CMK (cell line): ENCODE data around the gene DNAH8.

Source experiments
- DNase-seq: peaks from one replicate; pipeline ENCODE4 v3.0.0-alpha.2; 2010; ENCODE audit warnings: low read depth

DNAH8 gene

DNA sequence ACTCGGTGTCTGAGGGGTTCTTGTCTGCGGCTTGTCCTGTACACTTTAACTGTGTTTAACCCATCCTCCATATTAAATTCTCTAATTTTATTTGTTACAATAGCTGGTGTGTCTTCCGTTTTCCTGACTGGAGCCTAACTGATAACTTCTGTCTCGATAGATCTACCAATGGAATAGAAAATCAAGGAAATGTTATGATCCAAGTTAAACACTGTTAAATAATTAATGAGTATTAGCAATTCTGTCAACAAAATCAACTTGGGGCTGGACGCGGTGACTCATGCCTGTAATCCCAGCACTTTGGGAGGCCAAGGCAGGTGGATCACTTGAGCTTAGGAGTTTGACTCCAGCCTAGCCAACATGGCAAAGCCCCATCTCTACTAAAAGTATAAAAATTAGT, 81.7 kb downstream of the DNAH8 start:
- no peak for DNase-seq

- DNase-seq, result no peak
Measured at GRCh38 chr6:38797391-38797790, 82.3 kb downstream of the DNAH8 start.

- no peak for DNase-seq
Measured at GRCh38 chr6:38799529-38800184, 84.5 kb downstream of the DNAH8 start.

DNA sequence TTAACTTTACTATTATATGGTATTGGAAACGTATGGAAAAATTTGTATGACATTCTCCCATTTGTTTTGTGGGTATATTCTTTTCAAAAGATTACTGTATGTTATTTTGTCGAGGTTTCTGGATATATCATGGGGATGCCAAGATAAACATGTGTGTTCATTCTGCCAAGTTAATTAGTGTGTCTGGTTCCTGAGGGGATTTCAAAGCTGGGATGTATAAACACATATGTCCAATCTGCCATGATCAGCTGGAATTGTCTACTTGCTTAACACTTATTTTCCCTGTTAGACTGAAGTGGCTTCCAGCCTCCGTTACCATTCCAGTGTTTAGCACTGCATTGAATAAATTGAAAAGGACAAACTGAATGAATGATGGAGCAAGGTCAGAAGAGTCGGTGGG, 86.2 kb downstream of the DNAH8 start:
- DNase-seq, result no peak

DNA sequence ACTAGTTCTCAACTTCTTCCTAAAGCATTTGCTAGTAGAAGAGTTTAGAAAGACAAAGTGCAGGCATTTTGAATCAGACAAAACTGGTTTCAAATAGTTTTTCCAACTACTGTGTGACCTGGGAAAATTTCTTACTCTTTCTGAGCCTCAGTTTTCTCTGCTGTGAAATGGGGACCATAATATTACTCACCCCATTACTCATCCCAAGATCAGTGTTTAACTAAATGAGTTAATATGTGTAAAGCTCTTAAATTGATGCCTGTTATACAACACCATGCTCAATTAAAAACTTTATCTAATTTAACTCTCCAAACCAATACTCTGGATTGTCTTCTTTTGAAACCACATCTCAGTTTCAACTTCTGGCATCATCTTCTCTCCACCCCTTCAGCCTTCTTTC, 87.4 kb downstream of the DNAH8 start:
- no peak for DNase-seq

- DNase-seq, result no peak
Measured at GRCh38 chr6:38803129-38803528, 88.0 kb downstream of the DNAH8 start.

- DNase-seq, result no peak
Measured at GRCh38 chr6:38804358-38804757, 89.2 kb downstream of the DNAH8 start.

DNA sequence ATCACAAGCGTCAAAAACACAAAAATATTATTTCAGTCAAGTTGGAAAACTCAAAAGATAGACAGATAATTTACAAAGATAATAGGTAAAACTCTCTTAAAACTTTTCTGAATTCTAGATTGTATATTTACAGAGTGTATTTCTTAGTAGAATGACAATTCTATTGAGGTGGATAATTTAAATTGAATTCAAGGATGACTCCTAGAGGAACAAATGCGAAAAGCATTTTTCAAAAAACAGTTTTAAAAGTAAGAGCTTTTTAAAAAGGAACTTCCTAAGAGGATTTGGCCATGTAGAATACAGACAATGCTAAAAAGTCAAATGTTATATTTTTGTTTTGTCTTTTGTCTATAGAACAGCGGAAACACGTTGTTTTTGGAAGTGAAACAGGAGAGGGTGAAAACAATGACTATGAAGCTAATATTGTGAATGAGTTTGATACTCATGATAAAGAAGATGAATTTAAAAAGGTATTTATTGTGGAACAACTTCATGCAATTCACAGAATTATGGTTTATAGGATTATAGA, 90.1 kb downstream of the DNAH8 start:
- DNase-seq, result no peak

DNA sequence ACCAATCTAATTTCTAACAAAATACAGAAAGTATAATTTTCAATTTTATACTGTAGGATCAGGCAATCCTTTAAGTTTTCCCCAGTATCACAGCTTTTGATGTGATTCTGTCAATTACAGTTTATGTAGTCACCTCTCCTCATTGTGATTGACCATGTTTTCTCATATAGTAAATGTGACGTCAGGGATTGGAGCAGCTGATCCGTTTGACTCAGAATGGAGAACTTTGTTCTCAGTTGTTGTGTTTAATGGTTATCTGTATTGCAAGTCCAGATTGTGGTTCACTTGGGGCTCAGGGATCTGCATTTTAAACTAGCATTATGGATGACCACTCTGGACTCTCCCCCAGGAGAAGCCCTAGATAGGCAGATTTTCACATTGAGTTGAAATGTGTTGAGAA, 90.6 kb downstream of the DNAH8 start:
- no peak for DNase-seq

DNA sequence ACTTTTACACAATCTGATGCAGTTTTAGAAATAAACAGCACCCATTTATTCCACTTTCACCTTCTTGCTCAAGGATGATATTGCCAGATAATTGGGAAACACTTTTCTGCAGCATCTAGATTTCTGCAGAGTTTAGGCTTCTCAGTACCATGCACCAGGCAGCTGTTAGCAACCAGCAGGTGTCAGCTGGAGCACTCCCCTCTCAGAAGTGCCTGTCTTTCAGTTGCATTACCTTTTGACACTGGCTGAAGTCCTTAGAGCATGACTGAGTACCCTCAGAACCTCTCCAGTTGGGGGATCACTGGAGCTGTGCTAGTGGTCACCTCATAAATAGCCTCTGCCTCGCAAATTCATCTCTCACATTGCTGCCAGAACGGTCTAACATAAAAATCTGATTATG, 91.2 kb downstream of the DNAH8 start:
- no peak for DNase-seq

- no peak for DNase-seq
Measured at GRCh38 chr6:38806833-38807232, 91.7 kb downstream of the DNAH8 start.

- DNase-seq, result no peak
Measured at GRCh38 chr6:38808039-38808438, 92.9 kb downstream of the DNAH8 start.

GRCh38 chr6:38813041-38813823, 98.1 kb downstream of the DNAH8 start:
- DNase-seq, result no peak

GRCh38 chr6:38814761-38815160, 99.7 kb downstream of the DNAH8 start:
- DNase-seq, result no peak

DNA sequence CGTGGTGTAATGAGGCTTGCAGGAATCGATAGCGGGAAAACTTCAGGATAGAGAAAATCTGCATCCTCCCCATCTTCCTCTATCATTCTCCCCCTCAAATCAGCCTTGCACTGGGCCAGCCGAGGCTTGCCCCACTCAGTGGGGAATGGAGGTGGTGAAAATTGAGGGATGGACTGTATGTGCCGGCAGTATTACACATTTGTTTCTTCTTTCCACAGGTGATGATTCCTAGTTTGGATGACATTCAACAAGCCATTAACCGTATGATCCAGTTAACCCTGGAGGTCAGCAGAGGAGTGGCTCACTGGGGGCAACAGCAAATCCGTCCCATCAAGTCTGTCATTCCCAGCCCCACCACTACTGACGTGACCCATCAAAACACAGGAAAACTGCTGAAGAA, 100.1 kb downstream of the DNAH8 start:
- DNase-seq, result no peak

- DNase-seq, result no peak
Measured at GRCh38 chr6:38818691-38819090, 103.6 kb downstream of the DNAH8 start.

DNA sequence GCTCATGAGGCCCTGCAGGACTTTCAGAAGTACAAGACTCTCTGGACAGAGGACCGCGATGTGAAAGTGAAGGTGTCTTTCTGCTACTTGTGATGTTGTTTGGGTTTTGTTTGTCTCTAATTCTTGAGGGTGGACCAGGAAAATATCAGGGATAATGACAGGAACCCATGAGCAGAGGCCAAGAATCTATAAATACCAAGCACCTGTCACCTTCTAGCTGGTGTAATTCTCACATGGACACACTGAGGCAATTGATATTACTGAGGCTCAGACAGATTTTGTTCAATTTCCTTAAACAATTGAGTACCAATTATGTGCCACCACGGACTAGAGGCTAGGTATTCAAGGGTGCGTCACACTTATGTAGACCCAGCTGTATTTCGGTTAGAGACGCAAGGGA, 107.9 kb downstream of the DNAH8 start:
- no peak for DNase-seq

DNA sequence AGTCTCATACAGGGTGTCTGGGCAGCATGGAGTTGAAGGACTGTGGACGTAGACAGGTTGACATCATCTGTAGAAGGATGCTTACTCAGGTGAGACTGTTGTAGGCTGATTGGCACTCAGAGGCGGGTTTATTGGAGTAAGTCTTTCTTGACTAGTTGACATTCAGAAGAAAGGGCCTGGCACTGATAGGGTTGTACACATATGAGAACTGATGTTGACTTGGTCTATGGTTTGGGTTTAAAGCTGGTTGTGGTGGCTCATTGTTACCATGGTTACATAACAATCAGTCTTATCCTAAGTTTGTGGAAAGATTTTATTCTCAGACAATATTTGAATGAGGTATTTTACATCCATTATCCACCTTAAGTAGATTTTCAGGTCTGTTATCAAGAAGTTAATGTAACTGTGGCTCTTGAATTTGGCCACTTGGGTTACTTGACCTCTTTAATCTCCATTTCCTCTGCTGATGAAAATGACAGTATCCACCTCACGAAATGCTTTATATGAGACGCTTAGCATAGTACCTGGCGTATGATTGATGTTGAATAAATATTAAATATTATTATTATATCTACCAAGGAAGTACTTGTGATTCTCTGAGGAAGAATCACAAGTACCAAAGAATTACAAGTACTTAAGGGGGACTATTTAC, 109.3 kb downstream of the DNAH8 start:
- no peak for DNase-seq

DNA sequence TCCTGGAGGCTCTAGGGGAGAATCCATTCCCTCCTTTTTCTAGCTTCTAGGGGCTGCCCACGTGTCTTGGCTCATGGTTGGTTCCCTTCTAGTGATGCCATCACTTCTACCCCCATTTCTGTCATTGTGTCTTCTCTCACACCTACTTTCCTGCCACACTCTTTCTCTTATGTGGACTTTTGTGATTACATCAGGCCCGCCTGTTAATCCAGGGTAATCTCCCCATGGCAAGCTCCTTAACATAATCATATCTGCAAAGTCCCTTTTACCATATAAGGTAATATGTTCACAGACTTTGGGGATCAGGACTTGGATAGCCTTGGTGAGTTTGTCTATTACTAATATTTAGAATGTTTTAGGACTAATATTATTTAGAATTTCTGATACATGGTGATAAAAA, 111.9 kb downstream of the DNAH8 start:
- DNase-seq, result no peak

- no peak for DNase-seq
Measured at GRCh38 chr6:38831865-38832264, 116.8 kb downstream of the DNAH8 start.

- DNase-seq, result no peak
Measured at GRCh38 chr6:38833320-38833719, 118.2 kb downstream of the DNAH8 start.

GRCh38 chr6:38836585-38836984, 121.5 kb downstream of the DNAH8 start:
- no peak for DNase-seq

DNA sequence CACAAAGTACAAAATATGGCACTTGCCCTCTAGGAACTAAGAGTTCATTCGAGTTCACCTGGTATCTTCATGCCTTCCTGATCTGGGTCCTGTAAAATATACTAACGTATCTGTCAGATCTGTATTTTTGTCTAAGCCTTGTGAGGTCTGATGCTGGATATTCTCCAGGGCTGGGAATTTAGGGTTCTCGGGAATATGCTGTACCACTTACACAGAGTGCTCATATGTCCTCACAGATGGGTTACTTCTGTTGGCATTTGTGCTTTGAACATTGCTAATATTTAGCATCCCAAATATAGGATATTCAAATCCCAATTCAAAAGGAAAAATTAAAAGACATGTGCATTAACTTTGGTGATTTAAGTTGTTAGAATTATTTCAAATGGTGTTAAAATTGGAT, 122.0 kb downstream of the DNAH8 start:
- DNase-seq, result no peak
